SK-N-MC (cell line): ENCODE measurements around the gene WDR7.

Experiments
- EZH2 ChIP-seq: fragments of 200-600 bp; sonication (generic); IDR thresholded peaks from one replicate; pipeline ENCODE4 v1.6.1; 2017; ENCODE audit warnings: antibody characterized with exemption
- FOXP2 ChIP-seq: optimal IDR thresholded peaks from 2 replicates; pipeline ENCODE3; 2011; ENCODE audit warnings: mild to moderate bottlenecking, moderate library complexity; ENCODE audit not compliant: insufficient read depth; ENCODE audit errors: extremely low read length, control extremely low read depth
- POLR2AphosphoS5 ChIP-seq: IDR thresholded peaks from 2 replicates; pipeline ENCODE4 v1.6.1; 2012; ENCODE audit warnings: mild to moderate bottlenecking, low read depth, low read length, borderline replicate concordance

GRCh38 chr18:57003342-57003741 is 352.2 kb downstream of the WDR7 start:
- TF ChIP-seq EZH2 (no peak), POLR2AphosphoS5 (no peak), FOXP2 (no peak)
